ENCODE data around the gene GPX5.
"Not testable (repeated sequence)": the region's sequence is repeated elsewhere in the genome, so short reads cannot be mapped to it uniquely, and the experiment has no call there.

GPX5 gene

GRCh38 chr6:28511628-28512300 is 13.9 kb upstream of the GPX5 start:
- FAIRE-seq: no peak

GRCh38 chr6:28512387-28512786 is 13.3 kb upstream of the GPX5 start:
- not testable (repeated sequence) for FAIRE-seq

More at GRCh38 chr6:28511628-28512300, 13.9 kb upstream of the GPX5 start:
- no peak for DNase-seq (ENCODE audit: extremely low spot score, insufficient read length, low read depth)

DNA sequence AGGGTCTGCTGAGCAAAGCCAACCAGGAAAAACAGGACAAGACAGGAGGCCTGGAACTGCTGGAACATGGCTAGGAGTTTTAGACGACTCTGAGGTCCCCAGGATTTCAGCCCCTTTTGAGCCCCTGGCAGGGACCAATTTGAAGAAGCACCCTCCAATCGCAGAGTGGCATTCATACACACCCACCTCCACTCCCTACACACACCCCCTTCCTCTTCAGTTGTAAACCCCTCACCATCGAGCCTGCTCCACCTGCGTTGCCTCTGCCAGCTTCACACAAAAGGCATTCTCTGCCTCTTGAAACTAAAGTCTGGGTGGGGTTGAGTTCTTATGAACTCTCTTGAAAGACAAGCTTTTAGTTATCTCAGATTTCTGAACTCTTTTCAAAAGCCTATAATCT is 10.0 kb upstream of the GPX5 start, which contains the start of gene GPX6:
Gene GPX6 (minus strand): TSS at position 118 of the 400 bp plus-strand sequence. CDS start 50 bp downstream, at position 68.
- FAIRE-seq (no peak), DNase-seq (ENCODE audit: extremely low spot score, insufficient read length, low read depth) (no peak)

More at GRCh38 chr6:28512387-28512786, 13.3 kb upstream of the GPX5 start:
- not testable (repeated sequence) for DNase-seq (ENCODE audit: extremely low spot score, insufficient read length, low read depth)

GRCh38 chr6:28517964-28518363 is 7.7 kb upstream of the GPX5 start:
- FAIRE-seq (no peak), DNase-seq (ENCODE audit: extremely low spot score, insufficient read length, low read depth) (no peak)

DNA sequence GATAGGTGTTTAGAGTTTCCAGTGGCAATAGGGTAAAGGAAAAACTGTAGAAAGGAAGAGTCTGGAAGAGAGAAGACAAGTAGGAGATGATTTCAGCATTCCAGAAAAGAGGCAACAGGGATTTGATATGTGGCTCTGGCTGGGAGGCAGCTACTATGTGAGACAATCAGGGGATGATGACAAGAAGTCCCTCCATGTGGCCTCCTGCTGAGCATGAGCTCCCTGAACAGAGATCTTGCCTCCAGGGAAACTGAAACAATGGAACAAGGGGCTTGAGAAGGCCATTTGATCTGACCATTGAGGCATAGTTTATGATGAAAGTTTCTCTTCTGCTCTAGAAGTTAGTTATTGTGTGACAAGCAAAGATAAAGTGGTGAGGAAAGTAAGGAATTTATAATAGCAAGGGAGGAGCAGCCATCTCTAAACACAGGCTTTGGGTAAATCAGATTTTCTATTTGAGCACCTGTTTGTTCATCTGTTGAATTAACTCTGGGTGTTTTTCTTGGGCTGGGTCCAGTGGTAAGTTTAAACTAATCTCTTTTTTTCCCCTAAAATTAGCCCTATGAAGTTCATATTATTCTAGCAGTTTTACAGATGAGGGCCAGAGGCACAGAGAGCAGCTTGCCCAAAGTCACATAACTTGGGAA is 3.0 kb upstream of the GPX5 start:
- FAIRE-seq (no peak), DNase-seq (ENCODE audit: extremely low spot score, insufficient read length, low read depth) (no peak)

GRCh38 chr6:28523241-28523622 is 2.4 kb upstream of the GPX5 start:
- DNase-seq (ENCODE audit: extremely low spot score, insufficient read length, low read depth) (no peak), FAIRE-seq (no peak)

- FAIRE-seq (no peak), DNase-seq (ENCODE audit: extremely low spot score, insufficient read length, low read depth) (no peak)
Measured at GRCh38 chr6:28530777-28531176, 5.1 kb downstream of the GPX5 start.

- FAIRE-seq (no peak), DNase-seq (ENCODE audit: extremely low spot score, insufficient read length, low read depth) (no peak)
Measured at GRCh38 chr6:28531479-28532128, 5.9 kb downstream of the GPX5 start.

DNA sequence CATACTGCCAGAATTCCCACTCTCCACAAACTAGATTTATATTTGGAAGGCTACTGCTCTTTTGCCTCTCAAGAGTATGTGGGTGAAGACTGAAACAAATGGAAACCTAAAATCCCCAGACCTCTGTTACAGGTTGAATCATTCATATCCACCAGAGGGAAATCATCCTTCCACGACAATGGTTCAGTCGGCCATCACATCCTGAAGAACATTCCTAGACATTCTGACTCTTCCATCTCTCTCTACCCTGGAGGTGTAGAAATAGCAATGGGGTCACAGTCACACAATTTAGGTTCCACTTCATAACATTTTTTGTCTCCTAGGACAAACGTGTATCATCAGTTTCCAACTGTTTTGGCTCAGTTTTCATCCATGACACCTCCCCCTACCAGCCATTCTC is 8.6 kb downstream of the GPX5 start:
- FAIRE-seq (no peak), DNase-seq (ENCODE audit: extremely low spot score, insufficient read length, low read depth) (no peak)

- DNase-seq (ENCODE audit: extremely low spot score, insufficient read length, low read depth) (no peak), FAIRE-seq (no peak)
Measured at GRCh38 chr6:28534875-28535274, 9.2 kb downstream of the GPX5 start.

DNA sequence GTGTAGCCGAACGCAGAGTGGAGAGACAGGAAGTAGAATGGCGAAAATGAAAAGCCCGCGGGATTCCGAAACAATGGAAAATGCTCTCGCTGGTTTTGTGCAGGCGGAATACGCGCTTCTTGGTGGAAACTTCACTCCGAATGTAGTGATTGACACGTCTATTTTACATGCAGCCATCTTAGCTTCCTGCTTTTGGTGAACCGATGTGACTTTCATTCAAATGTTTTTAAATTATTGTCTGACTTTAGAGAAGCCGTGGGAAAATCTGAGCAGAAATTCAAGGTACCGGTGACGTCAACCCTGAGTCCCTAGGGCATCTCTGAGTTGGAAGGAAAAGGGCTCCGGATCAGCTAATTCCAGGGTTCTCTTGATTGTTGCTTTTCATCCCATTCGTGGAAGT is 11.4 kb downstream of the GPX5 start:
- FAIRE-seq (no peak), DNase-seq (ENCODE audit: extremely low spot score, insufficient read length, low read depth) (no peak)

DNA sequence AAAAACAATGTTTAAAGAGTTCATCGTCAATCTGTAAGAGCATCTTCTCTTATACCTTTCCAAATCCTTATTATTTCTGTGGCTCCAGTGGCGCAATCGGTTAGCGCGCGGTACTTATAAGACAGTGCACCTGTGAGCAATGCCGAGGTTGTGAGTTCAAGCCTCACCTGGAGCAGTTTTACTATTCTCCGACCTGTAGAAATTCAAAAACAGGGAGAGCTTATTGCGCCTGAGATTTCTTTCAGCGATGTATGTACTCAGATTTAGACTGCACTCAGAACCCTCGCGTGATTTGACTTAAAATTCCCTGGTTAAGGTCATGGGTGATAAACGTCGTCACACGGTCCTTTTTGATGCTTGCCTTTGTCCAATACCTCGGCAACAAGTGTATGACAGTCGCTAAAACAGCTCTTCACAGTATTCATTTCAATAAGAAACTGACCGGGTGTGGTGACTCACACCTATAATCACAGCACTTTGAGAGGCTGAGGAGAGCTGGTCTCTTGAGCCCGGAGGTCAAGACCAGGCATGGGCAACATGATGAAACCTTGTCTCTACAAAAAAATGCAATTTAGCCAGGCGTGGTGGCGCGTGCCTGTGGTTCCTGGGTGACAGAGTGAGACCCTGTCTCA is 11.9 kb downstream of the GPX5 start:
- DNase-seq (ENCODE audit: extremely low spot score, insufficient read length, low read depth) (no peak), FAIRE-seq (no peak)

DNA sequence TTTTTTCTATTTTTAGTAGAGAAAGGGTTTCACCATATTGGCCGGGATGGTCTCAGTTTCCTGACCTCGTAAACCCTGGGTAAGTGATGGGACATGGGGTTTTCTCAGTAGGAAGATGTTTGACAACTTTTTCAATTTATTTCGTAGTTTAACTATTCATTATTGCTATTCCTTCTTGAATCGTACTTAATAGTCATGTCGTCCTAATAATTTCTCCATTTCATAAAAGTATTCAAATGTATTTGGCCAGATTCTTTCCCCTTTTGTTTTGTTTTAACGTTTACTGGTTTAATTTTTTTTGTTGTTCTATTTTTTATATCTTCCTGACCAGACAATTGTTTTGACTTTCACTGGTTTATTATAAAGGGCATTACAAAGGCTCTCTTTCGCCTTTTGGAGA is 16.3 kb downstream of the GPX5 start:
- no peak for DNase-seq (ENCODE audit: extremely low spot score, insufficient read length, low read depth)
- no peak for FAIRE-seq

DNA sequence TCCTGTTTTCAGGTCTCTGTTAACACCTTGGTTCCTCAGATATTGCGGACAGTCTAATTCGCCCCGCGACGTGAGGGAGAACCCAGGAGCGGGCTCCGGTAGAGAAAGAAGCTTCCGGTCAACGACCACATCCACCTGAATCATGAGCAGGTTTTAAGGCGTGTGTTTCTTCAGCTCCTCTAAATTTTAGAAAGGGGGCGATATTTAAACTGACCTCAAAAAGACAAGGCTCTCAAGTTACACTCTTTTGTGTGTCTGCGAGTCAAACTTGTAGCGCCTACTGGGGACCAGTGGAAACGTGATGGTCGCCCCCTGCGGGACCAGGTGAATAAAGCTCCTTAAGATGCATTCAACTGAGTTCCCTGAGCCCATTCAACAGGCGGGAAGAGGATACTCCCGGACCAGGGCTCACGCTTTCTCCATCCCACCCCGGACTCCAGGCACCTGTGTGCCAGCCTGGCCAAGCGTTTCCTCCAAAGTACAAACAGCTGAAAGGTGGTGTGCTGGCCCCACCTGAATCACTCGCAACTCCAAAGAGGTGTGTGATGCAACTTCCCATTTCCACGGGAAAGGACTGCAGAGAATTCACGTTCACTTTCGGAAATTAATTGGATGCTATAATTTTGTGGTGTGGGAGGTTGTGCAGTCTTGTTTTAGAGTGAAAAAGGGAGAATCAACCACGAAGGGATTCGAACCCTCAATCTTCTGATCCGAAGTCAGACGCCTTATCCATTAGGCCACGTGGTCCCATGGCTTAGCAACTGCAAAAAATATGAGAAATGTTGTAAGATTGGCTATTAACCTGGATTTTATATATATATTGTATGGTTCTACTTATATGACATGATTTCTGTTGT is 17.0 kb downstream of the GPX5 start:
- FAIRE-seq: no peak
- no peak for DNase-seq (ENCODE audit: extremely low spot score, insufficient read length, low read depth)

DNA sequence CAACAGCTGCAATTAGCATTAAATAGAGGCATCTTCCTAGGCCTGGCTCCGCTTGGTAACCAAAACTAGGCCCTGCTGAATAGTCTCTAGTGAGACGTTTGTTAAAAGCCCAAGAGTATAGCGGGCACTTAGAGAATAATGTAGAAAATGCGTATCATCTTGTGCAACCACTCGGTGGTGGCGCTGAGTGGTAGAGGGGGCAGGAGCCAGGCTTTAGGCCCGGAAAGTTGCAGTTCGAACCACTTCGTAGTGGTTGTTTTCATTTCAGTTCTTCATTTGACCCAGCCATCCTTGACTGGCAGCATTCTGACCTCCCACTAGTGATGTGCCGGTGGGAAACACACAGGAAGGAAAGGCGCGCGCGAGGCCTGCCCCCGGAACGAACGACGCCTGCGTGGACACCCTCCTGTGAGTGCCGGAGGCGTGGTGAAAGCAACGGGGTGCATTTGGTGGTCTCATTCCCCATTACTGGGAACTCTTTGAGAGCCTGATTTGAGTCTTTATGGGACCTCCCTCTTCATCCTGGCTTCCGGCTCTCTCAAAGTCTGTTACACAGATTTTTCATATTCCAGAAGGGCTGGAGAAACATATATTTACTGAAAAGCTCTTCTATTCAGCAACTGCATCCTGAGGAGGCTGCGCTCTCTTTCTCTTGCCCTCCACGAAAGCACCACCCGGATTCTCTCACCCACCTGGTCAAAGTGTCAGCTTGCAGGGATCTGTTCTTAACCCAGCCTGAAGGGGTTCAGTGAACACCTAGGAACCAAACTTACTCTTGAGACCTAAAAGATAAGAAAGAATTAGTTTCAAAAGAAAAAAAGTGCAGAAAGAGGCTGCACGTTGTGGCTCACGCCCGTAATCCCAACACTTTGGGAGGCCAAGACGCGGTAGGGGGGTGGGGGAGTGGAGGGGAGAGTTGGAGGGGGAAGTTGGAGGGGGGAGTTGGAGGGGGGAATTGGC is 18.2 kb downstream of the GPX5 start:
- no peak for DNase-seq (ENCODE audit: extremely low spot score, insufficient read length, low read depth)
- FAIRE-seq: no peak

DNA sequence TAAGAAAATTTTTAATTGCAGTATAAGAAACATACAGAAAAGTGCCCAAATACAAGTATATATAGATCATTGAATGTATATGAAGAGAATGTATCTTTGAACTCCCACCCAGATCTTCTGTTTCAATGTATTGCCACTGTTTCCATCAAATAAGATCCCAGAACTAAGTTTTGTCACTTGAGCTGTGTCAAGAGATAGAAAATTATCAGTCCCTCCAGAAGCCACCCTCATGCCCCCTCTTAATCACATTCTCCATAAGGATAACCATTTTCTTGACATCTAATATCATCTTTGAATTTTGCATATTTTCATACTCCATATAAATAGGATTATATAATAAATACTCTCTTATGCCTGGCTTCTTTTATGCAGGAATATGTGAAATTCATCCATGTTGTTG is 20.3 kb downstream of the GPX5 start:
- FAIRE-seq (no peak), DNase-seq (ENCODE audit: extremely low spot score, insufficient read length, low read depth) (no peak)

GRCh38 chr6:28547003-28547402 is 21.3 kb downstream of the GPX5 start:
- not testable (repeated sequence) for FAIRE-seq; DNase-seq (ENCODE audit: extremely low spot score, insufficient read length, low read depth)

DNA sequence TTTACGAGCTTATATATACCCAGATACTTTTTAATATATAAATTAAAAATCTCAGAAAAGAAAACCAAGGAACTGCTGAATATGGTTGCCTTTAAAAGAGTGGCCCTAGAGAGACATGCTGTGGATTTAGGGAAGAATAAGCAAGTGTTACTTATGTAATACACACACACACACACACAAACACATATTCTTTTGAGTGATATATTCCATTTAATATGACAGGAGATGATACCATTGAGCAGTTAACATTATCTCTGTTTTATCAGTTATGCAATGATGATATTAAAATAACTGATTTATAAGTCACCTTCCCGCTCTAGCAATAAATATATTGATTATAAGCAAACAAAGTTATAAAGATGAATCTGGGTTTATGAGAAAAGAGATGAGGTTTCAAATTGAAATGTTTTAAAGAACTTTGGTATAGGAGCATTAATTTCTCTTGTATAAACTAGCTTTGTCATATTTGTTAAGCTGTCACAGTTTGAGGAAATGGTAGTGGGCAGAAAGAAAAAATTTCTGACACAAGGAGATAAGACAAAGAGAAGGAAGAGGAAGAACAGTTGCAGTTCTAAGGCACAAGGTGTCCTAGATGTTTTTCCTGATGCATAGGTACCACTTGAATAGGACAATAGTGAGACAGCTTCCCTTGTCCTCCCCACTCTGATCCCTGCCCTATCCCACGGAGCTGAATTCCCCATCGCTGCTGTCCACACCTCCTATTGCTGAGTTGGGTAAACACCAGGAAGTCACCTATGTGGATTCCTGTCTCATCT is 26.4 kb downstream of the GPX5 start:
- DNase-seq (ENCODE audit: extremely low spot score, insufficient read length, low read depth) (no peak), FAIRE-seq (no peak)

Measured in GM18507 (cell line).